PC-9 (cell line): ENCODE measurements around the gene CER1. TPM values are rescaled to one million over a fixed set of nuclear protein-coding genes. Genes with fewer than 3 reads are reported as not detected.

Source experiments
- BruUV-seq: library from RNA; stranded (reverse); fragments of 400-500 nt; replicated peaks from 2 replicates; lab custom pipeline; 2021; lab: Mats Ljungman, UMichigan
- CTCF ChIA-PET: fragments of 300-600 bp; sonication (Branson Sonifier 250); formaldehyde crosslinking; loops from one replicate; lab custom pipeline; 2022; ENCODE audit warnings: antibody characterized with exemption; lab: Charles Lee
- POLR2A ChIA-PET: fragments of 300-600 bp; sonication (Branson Sonifier 250); formaldehyde crosslinking; loops from one replicate; lab custom pipeline; 2022; ENCODE audit warnings: antibody characterized with exemption; ENCODE audit not compliant: unreplicated experiment; lab: Charles Lee
- DNase-seq, 2 experiments: peaks; one replicate each; pipeline versions ENCODE4 v3.0.0 to v3.0.0-alpha.2; 2015 to 2022; ENCODE audit warnings: mixed read lengths in 1 of 2
- H2AFZ ChIP-seq: fragments of 200-600 bp; sonication (generic); 2 replicates; pipeline ENCODE4 v1.8.1; 2017; ENCODE audit warnings: antibody characterized with exemption
- H3F3A ChIP-seq: fragments of 200-600 bp; sonication (generic); 2 replicates; pipeline ENCODE4 v1.8.1; 2017; ENCODE audit warnings: antibody characterized with exemption, mild to moderate bottlenecking, low read depth; ENCODE audit not compliant: insufficient read depth
- H3K27ac ChIP-seq: fragments of 200-600 bp; sonication (generic); 2 replicates; pipeline ENCODE4 v1.6.1; 2016; ENCODE audit warnings: mixed run types
- H3K27me3 ChIP-seq: fragments of 200-600 bp; sonication (generic); 2 replicates; pipeline ENCODE4 v1.6.1; 2016; ENCODE audit warnings: low read depth, mixed run types; ENCODE audit not compliant: insufficient read depth
- H3K36me3 ChIP-seq: fragments of 200-600 bp; sonication (generic); 2 replicates; pipeline ENCODE4 v1.6.1; 2016; ENCODE audit warnings: low read depth, mixed run types
- H3K4me1 ChIP-seq: fragments of 200-600 bp; sonication (generic); replicated peaks from 2 replicates; pipeline ENCODE4 v1.6.1; 2016; ENCODE audit warnings: mixed run types; ENCODE audit not compliant: insufficient read depth
- H3K4me2 ChIP-seq: fragments of 200-600 bp; sonication (generic); 2 replicates; pipeline ENCODE4 v1.6.1; 2017; ENCODE audit warnings: mixed run types
- H3K4me3 ChIP-seq: fragments of 200-600 bp; sonication (generic); 2 replicates; pipeline ENCODE4 v1.6.1; 2016; ENCODE audit warnings: mixed run types
- H3K79me2 ChIP-seq: fragments of 200-600 bp; sonication (generic); 2 replicates; pipeline ENCODE4 v1.6.1; 2017; ENCODE audit warnings: low read depth, mixed run types
- H3K9me2 ChIP-seq: fragments of 200-600 bp; sonication (generic); 2 replicates; pipeline ENCODE4 v1.8.1; 2017; ENCODE audit warnings: mild to moderate bottlenecking; ENCODE audit not compliant: insufficient read depth
- H3K9me3 ChIP-seq: fragments of 200-600 bp; sonication (generic); 2 replicates; pipeline ENCODE4 v1.8.1; 2016; ENCODE audit warnings: low read depth; ENCODE audit not compliant: insufficient read depth
- H4K20me1 ChIP-seq: fragments of 200-600 bp; sonication (generic); 2 replicates; pipeline ENCODE4 v1.8.1; 2017; ENCODE audit not compliant: insufficient read depth
- CTCF ChIP-seq: fragments of 200-600 bp; sonication (generic); conservative IDR thresholded peaks from 2 replicates; pipeline ENCODE4 v1.6.1; 2017; ENCODE audit warnings: mixed run types, antibody characterized with exemption, mild to moderate bottlenecking, moderate library complexity
- EZH2 ChIP-seq: fragments of 200-600 bp; sonication (generic); IDR thresholded peaks from 2 replicates; pipeline ENCODE4 v1.8.0; 2017; ENCODE audit warnings: antibody characterized with exemption, low read depth
- intact Hi-C: fragments of 100-400 bp; cut with micrococcal nuclease; formaldehyde crosslinking; loops from one replicate; pipeline ENCODE4 v1.10.0; 2022; ENCODE audit not compliant: unreplicated experiment
- total RNA-seq: library from RNA; stranded (reverse); gene quantifications from 2 replicates; pipeline ENCODE4 v1.2.3, GENCODE V29; 2021

Gene CER1
- total RNA-seq, 1 experiment from 2014 or later: not detected

DNA sequence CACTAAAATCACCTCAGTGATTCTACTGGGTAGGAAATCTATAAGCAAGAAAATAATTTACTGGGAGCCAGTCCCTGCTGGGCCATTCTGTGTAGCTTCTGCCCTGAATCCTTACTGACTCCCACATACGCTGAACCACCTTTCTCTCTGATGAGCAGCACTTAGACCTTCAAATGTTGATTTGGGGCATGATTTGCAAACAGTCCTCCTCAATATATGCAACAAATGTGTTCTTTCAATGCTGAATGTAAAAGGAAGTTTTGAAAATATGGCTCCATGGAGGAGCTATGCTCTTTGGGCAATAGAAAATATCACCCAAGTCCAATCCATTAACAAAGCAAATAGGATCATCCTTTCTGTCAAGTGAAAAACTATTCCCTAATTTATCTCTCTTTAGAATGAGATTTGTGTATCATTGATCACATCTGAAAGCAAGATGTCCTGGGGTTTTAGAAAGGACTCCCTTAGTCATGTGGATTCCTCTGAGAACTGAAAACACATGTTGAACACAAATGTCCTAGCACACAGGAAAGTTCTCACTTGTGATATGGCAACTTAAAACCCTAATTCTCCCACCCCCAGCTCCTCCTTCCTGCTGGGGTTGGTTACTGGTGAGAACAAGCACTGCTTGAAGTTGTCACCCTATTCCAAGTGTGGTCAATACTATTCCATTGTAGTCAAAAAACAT lies 8.9 kb upstream of the CER1 start:
- intact Hi-C loops: no loop called here
- H3K9me2 ChIP-seq: no peaks in the 10 kb centered on the region
- no peaks in the 10 kb centered on the region for H3K9me3 ChIP-seq
- DNase-seq: no peak
- ChIA-PET CTCF (no interaction called here), POLR2A (no interaction called here)
- H4K20me1 ChIP-seq: no peaks in the 10 kb centered on the region
- no peak overlapping the region for H2AFZ ChIP-seq
- H3K27me3 ChIP-seq: no peaks in the 10 kb centered on the region
- H3K79me2 ChIP-seq: no peaks in the 10 kb centered on the region
- H3K4me3 ChIP-seq: no peak overlapping the region
- no peaks in the 10 kb centered on the region for H3K4me1 ChIP-seq
- no TSS peak for BruUV-seq
- no peaks in the 10 kb centered on the region for H3F3A ChIP-seq
- H3K27ac ChIP-seq: no peak overlapping the region
- no peak for TF ChIP-seq CTCF
- no peak overlapping the region for H3K4me2 ChIP-seq
- no peaks in the 10 kb centered on the region for H3K36me3 ChIP-seq

GRCh38 chr9:14730461-14730898 lies 7.9 kb upstream of the CER1 start:
- no TSS peak for BruUV-seq

DNA sequence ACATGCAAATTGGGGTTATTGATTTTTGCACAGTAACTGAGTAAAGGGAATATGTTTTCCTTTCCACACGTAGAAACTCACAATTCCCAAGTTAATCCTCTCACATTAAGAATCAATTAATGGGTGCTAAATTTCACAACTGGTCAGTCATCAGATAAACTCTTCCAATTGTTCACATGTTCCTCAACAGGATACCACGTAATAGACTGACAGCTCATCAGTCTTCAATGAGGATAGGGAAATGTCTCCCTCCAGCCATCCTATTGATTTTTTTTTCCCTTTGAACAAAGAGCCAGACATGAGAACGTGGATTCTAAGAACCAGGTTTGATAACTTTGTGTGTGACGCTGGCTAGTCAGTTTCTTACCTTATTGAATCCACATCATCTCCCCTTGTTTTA lies 768 bp upstream of the CER1 start:
- Histone ChIP-seq H4K20me1 (no peaks in the 10 kb centered on the region), H3K27me3 (no peaks in the 10 kb centered on the region), H3K9me3 (no peaks in the 10 kb centered on the region), H3K79me2 (no peaks in the 10 kb centered on the region), H3F3A (no peaks in the 10 kb centered on the region), H3K36me3 (no peaks in the 10 kb centered on the region), H3K27ac (no peak overlapping the region), H3K4me2 (no peak overlapping the region), H3K9me2 (no peaks in the 10 kb centered on the region), H2AFZ (no peak overlapping the region), H3K4me3 (no peak overlapping the region), H3K4me1 (no peaks in the 10 kb centered on the region)
- ChIA-PET CTCF (no interaction called here), POLR2A (no interaction called here)
- DNase-seq: no peak
- BruUV-seq: no TSS peak
- intact Hi-C loops: no loop called here
- TF ChIP-seq CTCF: no peak
- TF ChIP-seq EZH2: no peak

More at GRCh38 chr9:14730461-14730898, 7.9 kb upstream of the CER1 start:
- H3K4me2 ChIP-seq: no peak overlapping the region
- CTCF ChIA-PET: no interaction called here
- no peaks in the 10 kb centered on the region for H3K36me3 ChIP-seq
- no peak overlapping the region for H3K27ac ChIP-seq
- H3K9me3 ChIP-seq: no peaks in the 10 kb centered on the region
- no peaks in the 10 kb centered on the region for H3K79me2 ChIP-seq
- no peak overlapping the region for H2AFZ ChIP-seq
- no peak for TF ChIP-seq CTCF
- TF ChIP-seq EZH2: no peak
- no peaks in the 10 kb centered on the region for H3K27me3 ChIP-seq
- intact Hi-C loops: no loop called here
- no peak for DNase-seq
- H3F3A ChIP-seq: no peaks in the 10 kb centered on the region
- H3K4me3 ChIP-seq: no peak overlapping the region
- no peaks in the 10 kb centered on the region for H3K9me2 ChIP-seq
- H4K20me1 ChIP-seq: no peaks in the 10 kb centered on the region
- POLR2A ChIA-PET: no interaction called here
- H3K4me1 ChIP-seq: no peaks in the 10 kb centered on the region
